Heart right ventricle (tissue), 16 donors: ENCODE measurements around the gene ARPC4. TPM values are rescaled to one million over a fixed set of nuclear protein-coding genes. Genes with fewer than 3 reads are reported as not detected.

ENCODE experiments used
- ATAC-seq, 8 donors: fragments of 200-7000 bp; cut with Tn5 transposase; one replicate each; pipeline ENCODE4 v1.9.1; 2020; ENCODE audit warnings: mild to moderate bottlenecking in 8 of 8, moderate library complexity in 8 of 8, moderate number of reproducible peaks in 1 of 8
- DNase-seq, 2 donors: peaks; one replicate each; pipeline ENCODE4 v3.0.0-alpha.2; 2020
- H3K27ac ChIP-seq, 10 donors: fragments of 200-600 bp; sonication (generic) in 2 of 10; one replicate each; pipeline versions ENCODE4 v1.5.0 to v1.8.0; 2020 to 2022; ENCODE audit warnings: mild to moderate bottlenecking in 3 of 10
- H3K27me3 ChIP-seq, 7 donors: fragments of 200-600 bp; one replicate each; pipeline ENCODE4 v1.8.0; 2021 to 2022; ENCODE audit warnings: mild to moderate bottlenecking in 2 of 7
- H3K36me3 ChIP-seq, 9 donors: fragments of 200-600 bp; sonication (generic) in 1 of 9; one replicate each; pipeline versions ENCODE4 v1.5.0 to v1.8.0; 2020 to 2022; ENCODE audit warnings: mild to moderate bottlenecking in 2 of 9
- H3K4me1 ChIP-seq, 9 donors: fragments of 200-600 bp; sonication (generic) in 1 of 9; one replicate each; pipeline versions ENCODE4 v1.5.0 to v1.8.0; 2020 to 2022; ENCODE audit warnings: mild to moderate bottlenecking in 4 of 9
- H3K4me3 ChIP-seq, 10 donors: fragments of 200-600 bp; sonication (generic) in 2 of 10; one replicate each; pipeline versions ENCODE4 v1.5.0 to v1.8.0; 2020 to 2022; ENCODE audit warnings: mild to moderate bottlenecking in 7 of 10, moderate library complexity in 2 of 10
- H3K9me3 ChIP-seq, 11 donors: fragments of 200-600 bp in 10 of 11; sonication (generic) in 2 of 11; one replicate each; pipeline versions ENCODE4 v1.5.0 to v1.8.0; 2013 to 2022; ENCODE audit warnings: mild to moderate bottlenecking in 2 of 11, control low read depth in 1 of 11, moderate library complexity in 1 of 11
- WGBS, 2 donors: extraction: QIAGEN DNeasy Blood & Tissue Kit; methylation state at CpG; one replicate each; pipeline ENCODE4 v1.1.7; 2013; ENCODE audit warnings: inconsistent platforms in 1 of 2; 5-methylcytosine and 5-hydroxymethylcytosine counted together
- intact Hi-C, 10 donors: fragments of 100-400 bp; cut with DNase I; formaldehyde crosslinking; loops; one replicate each; pipeline versions ENCODE4 v1.11.1 to v1.14.2; 2022
- polyA plus RNA-seq, 2 donors: library from polyadenylated mRNA; stranded (reverse); fragments of 200-250 nt; gene quantifications; one replicate each; pipeline ENCODE4 v1.2.3, GENCODE V29; 2013
- total RNA-seq, 10 donors: library from RNA; stranded (reverse); fragmentation: NEBNext Ultra II Directional in 3 of 10; extraction: Animal tissue kit (Norgen Biotek cat#: 25700) in 3 of 10; gene quantifications; one replicate each; pipeline versions ENCODE4 v1.2.1 to v1.2.4, GENCODE V29; 2021 to 2023
- TF ChIP-seq, protein P1 (sequence below), 9 donors: fragments of 200-600 bp; sonication (generic) in 2 of 9; IDR thresholded peaks; one replicate each; pipeline versions ENCODE4 v1.5.0 to v1.8.0; 2021 to 2022; ENCODE audit warnings: antibody characterized with exemption in 9 of 9, mild to moderate bottlenecking in 5 of 9, moderate library complexity in 1 of 9
- donor health status: Arrhythmogenic right ventricular cardiomyopathy.
- donor health status: ischemic (EF 13 %, LVEDD 7.1; RV severe dilation, severe dysfunction).
- donor health status: healthy with polysubstance abuse.
- donor health status: DM: no; HTN: yes; CAD: no.
- donor health status: DM: no; HTN: no; CAD: no.
- donor health status: ischemic (EF 25% LVEDD 6.9; RV normal size, moderate dysfunction).
- donor health status: ischemic (EF 25% LVEDD 5.7; RV mildly dilated, moderate dysfunction).
- donor health status: healthy.
- donor health status: DM: yes; HTN: yes; CAD: no.
- donor health status: Ischemic cardiomyopathy.
- donor health status: ischemic (EF 35%, LVEDD 5.7; RV mildly dilated, moderate dysfunction).
- donor health status: nonischemic (EF 11% LVEDD 7.7; RV severe dilation, severe dysfunction).
- donor health status: DM: yes; HTN: yes; CAD: no.
- donor health status: PGD.
- donor health status: ischemic (EF 29% LVEDD 5.4; RV normal size, mild dysfunction).
- donor health status: nonischemic (EF 23%, LVEDD 6.1; RV moderate dilation, normal function).

Gene ARPC4
- total and polyA plus RNA-seq, 12 donors: 27.9 to 111 (median 55.0) TPM

DNA sequence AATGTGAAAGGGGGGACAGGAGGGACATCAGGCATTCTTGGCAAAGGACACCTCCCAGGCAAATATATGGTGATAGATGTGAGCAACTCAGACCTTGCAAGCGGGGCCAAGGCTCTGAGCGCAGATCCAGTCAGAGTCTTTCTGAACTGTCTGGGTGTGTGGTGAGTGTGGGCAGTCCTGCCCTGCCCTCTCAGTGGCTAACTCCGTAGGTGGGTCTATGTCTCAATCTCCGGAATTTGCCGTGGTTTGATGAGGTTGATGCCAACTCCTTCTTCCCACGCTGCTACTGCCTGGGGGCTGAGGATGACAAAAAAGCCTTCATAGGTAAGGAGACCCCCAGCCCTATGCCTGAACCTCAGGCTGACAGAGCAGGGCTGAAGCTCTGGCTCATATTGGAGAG, 24.6 kb downstream of the ARPC4 start:
- H3K36me3 ChIP-seq: peaks cover 0 to 82% (median 4%) of the 10 kb centered on the region in 9 donors
- ATAC-seq: peak in 1 of 8 donors; percentile 13
- WGBS, 2 donors: 93 to 97% methylated on average over 6 of the region's 6 CpGs

DNA sequence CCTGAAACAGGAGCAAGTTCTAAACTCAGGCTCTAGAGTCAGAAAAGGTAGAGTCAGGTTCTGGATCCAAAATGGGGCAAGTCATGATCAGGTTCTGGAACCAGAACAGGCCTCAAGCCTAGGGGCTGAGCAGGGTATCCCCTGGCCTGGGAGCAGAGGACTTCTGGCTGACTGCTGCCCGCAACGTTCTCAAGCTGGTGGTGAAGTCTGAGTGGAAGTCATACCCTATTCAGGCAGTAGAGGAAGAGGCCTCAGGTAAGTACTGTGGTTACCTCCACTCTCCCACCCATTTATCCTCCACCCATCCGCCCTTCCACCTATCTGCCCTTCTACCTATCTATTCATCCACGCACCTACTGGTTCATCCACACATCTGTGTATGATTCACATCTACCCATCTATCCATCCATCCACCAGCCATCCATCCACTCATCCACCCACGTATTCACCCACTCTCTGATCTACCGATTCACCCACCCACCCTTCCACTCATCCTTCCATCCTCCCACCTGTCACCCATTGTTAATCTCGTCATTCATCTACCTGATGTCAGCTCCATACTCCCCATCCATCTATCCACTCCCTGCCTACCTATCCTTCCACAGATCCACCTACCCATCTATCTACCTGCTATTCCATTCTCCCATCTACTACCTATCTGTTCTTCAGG, 25.9 kb downstream of the ARPC4 start:
- no peak overlapping the region for H3K27ac ChIP-seq
- H3K36me3 ChIP-seq: peaks cover 0 to 69% (median 0%) of the 10 kb centered on the region in 9 donors
- no peaks in the 10 kb centered on the region for H3K27me3 ChIP-seq
- 83 to 90% methylated on average over 7 of the region's 7 CpGs for WGBS, 2 donors
- TF ChIP-seq, protein P1, sequence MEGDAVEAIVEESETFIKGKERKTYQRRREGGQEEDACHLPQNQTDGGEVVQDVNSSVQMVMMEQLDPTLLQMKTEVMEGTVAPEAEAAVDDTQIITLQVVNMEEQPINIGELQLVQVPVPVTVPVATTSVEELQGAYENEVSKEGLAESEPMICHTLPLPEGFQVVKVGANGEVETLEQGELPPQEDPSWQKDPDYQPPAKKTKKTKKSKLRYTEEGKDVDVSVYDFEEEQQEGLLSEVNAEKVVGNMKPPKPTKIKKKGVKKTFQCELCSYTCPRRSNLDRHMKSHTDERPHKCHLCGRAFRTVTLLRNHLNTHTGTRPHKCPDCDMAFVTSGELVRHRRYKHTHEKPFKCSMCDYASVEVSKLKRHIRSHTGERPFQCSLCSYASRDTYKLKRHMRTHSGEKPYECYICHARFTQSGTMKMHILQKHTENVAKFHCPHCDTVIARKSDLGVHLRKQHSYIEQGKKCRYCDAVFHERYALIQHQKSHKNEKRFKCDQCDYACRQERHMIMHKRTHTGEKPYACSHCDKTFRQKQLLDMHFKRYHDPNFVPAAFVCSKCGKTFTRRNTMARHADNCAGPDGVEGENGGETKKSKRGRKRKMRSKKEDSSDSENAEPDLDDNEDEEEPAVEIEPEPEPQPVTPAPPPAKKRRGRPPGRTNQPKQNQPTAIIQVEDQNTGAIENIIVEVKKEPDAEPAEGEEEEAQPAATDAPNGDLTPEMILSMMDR (IDR thresholded peaks at IDR 0.05): no peak
- DNase-seq (no peak), ATAC-seq (no peak)
- no peaks in the 10 kb centered on the region for H3K9me3 ChIP-seq
- intact Hi-C loops: no loop called here
- no peak overlapping the region for H3K4me3 ChIP-seq
- no peaks in the 10 kb centered on the region for H3K4me1 ChIP-seq

More for the DNA sequence above, 24.6 kb downstream of the ARPC4 start:
- H3K4me3 ChIP-seq: no peak overlapping the region
- DNase-seq: no peak
- H3K27me3 ChIP-seq: no peaks in the 10 kb centered on the region
- no peaks in the 10 kb centered on the region for H3K4me1 ChIP-seq
- TF ChIP-seq, protein P1 (IDR thresholded peaks at IDR 0.05): no peak
- H3K9me3 ChIP-seq: no peaks in the 10 kb centered on the region
- no peak overlapping the region for H3K27ac ChIP-seq
- intact Hi-C loops: no loop called here

- H3K36me3 ChIP-seq: peaks cover 0 to 51% (median 0%) of the 10 kb centered on the region in 9 donors
- TF ChIP-seq, protein P1 (IDR thresholded peaks at IDR 0.05): no peak
- no peak overlapping the region for H3K4me3 ChIP-seq
- DNase-seq (no peak), ATAC-seq (no peak)
- no peaks in the 10 kb centered on the region for H3K4me1 ChIP-seq
- H3K27me3 ChIP-seq: no peaks in the 10 kb centered on the region
- H3K27ac ChIP-seq: no peak overlapping the region
- WGBS, 2 donors: 89 to 92% methylated on average over 12 of the region's 12 CpGs
- H3K9me3 ChIP-seq: no peaks in the 10 kb centered on the region
- intact Hi-C loops: no loop called here
Observed at GRCh38 chr3:9820543-9820942, 27.7 kb downstream of the ARPC4 start.

- no peak for ATAC-seq
- Histone ChIP-seq H3K9me3 (no peaks in the 10 kb centered on the region), H3K36me3 (peaks cover 0 to 50% (median 0%) of the 10 kb centered on the region in 9 donors), H3K27ac (no peak overlapping the region), H3K4me3 (no peak overlapping the region), H3K4me1 (no peaks in the 10 kb centered on the region), H3K27me3 (no peaks in the 10 kb centered on the region)
- DNase-seq: no peak
- intact Hi-C loops: no loop called here
- 64 to 84% methylated on average over 2 of the region's 2 CpGs for WGBS, 2 donors
- TF ChIP-seq, protein P1 (IDR thresholded peaks at IDR 0.05): peak in 2 of 9 donors; percentile 8 to 25
Observed at GRCh38 chr3:9820946-9821345, 28.1 kb downstream of the ARPC4 start.
